HG03025 (cell line): Measurements from ENCODE around the gene EVL.
A peak's percentile ranks its signal among the peaks of the same experiment; 100 is the strongest.
"Not testable (repeated sequence)": the region's sequence is repeated elsewhere in the genome, so short reads cannot be mapped to it uniquely, and the experiment has no call there.

Experiments
- ATAC-seq: cut with Tn5 transposase; IDR thresholded peaks from one replicate; pipeline ENCODE4 v1.9.1; 2021; ENCODE audit warnings: mild to moderate bottlenecking, moderate library complexity; ENCODE audit not compliant: unreplicated experiment, low FRiP score

The EVL gene

GRCh38 chr14:100065111-100065871, at the start of gene EVL:
Gene EVL (plus strand): TSS chr14:100065422. CDS start chr14:100065501, 79 bp downstream.
- peak; percentile 38 for ATAC-seq

GRCh38 chr14:100017553-100017952, 47.7 kb upstream of the EVL start:
- ATAC-seq, result no peak

GRCh38 chr14:100018054-100018453, 47.2 kb upstream of the EVL start:
- ATAC-seq, result no peak

- ATAC-seq, result no peak
Measured at GRCh38 chr14:100018482-100018881, 46.7 kb upstream of the EVL start.

- no peak for ATAC-seq
Measured at GRCh38 chr14:100019156-100019744, 46.0 kb upstream of the EVL start.

- ATAC-seq, result no peak
Measured at GRCh38 chr14:100020629-100021028, 44.6 kb upstream of the EVL start.

- no peak for ATAC-seq
Measured at GRCh38 chr14:100022772-100023451, 42.3 kb upstream of the EVL start.

- no peak for ATAC-seq
Measured at GRCh38 chr14:100025111-100025510, 40.1 kb upstream of the EVL start.

- ATAC-seq, result no peak
Measured at GRCh38 chr14:100027771-100028490, 37.3 kb upstream of the EVL start.

GRCh38 chr14:100028990-100029677, 36.1 kb upstream of the EVL start:
- ATAC-seq, result no peak

- not testable (repeated sequence) for ATAC-seq
Measured at GRCh38 chr14:100030006-100030405, 35.2 kb upstream of the EVL start.

GRCh38 chr14:100030452-100031153, 34.6 kb upstream of the EVL start:
- no peak for ATAC-seq

- no peak for ATAC-seq
Measured at GRCh38 chr14:100031506-100032281, 33.5 kb upstream of the EVL start.

- ATAC-seq, result no peak
Measured at GRCh38 chr14:100032738-100033137, 32.5 kb upstream of the EVL start.

- ATAC-seq, result no peak
Measured at GRCh38 chr14:100033347-100034075, 31.7 kb upstream of the EVL start.

- no peak for ATAC-seq
Measured at GRCh38 chr14:100034468-100034867, 30.8 kb upstream of the EVL start.

GRCh38 chr14:100034961-100035500, 30.2 kb upstream of the EVL start:
- no peak for ATAC-seq

GRCh38 chr14:100035700-100036099, 29.5 kb upstream of the EVL start:
- ATAC-seq, result no peak
